ENCODE measurements around the gene FAM13C.
"Not testable (repeated sequence)": the region's sequence is repeated elsewhere in the genome, so short reads cannot be mapped to it uniquely, and the experiment has no call there.

FAM13C gene

DNA sequence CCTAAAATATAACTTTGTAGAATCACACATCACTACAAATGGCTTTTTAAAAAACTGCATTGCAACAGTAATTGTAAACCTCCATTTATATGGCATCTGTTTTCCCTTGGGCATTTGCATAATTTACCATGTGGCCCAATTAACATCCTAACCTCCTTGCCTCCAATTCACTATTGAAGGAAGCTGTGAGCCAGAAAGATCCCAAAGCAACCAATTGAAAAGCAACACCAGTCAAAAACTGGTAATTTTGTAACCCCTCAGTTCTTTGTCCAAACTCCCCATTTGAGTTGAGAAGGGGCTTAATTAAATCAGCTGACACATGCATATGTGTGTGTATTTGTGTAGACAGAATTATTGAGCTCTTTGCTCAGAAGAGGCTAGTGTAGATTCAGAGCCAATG lies 90.3 kb downstream of the FAM13C start:
- no peak for DNase-seq

DNA sequence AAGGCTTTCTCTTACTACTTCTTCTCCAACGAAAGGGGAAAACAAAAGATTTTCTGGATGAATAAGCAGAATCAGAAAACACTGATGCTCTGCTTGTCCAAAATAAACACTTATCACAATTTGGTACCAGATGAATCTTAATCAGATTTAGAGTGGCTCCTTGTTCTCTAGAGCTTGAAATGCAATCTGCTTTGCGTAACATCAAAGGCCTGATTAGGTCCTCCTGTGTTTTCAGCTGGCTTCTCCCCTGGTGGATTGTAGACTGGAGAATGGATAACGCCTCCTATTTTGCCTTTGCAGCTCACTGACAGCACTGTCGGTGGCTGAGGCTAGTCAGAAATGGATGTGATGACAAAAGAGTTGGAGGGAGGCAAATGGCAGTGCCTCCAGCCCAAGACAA lies 91.2 kb downstream of the FAM13C start:
- no peak for DNase-seq

GRCh38 chr10:59270492-59270891 lies 91.9 kb downstream of the FAM13C start:
- no peak for DNase-seq

GRCh38 chr10:59269651-59270050 lies 92.7 kb downstream of the FAM13C start:
- DNase-seq = no peak

DNA sequence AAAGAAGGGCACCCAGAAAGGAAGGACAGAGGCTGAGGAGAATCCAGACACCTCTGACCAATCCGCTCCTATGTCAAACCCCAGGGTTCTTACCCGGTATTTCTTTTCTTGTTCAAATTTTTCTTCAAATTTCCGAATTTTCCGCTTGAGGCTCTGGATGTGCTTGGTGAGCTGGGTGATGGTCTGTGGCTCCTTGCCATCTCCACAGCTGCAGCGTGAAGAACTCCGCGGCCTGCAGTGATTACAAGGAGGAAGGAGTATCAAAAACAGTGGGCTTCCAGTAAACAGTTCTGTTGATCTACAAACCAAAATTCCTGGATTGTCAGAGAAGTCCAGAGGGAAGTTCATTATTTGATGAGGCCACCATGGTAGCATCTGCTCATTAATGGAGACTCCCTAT lies 93.9 kb downstream of the FAM13C start:
- DNase-seq = no peak

DNA sequence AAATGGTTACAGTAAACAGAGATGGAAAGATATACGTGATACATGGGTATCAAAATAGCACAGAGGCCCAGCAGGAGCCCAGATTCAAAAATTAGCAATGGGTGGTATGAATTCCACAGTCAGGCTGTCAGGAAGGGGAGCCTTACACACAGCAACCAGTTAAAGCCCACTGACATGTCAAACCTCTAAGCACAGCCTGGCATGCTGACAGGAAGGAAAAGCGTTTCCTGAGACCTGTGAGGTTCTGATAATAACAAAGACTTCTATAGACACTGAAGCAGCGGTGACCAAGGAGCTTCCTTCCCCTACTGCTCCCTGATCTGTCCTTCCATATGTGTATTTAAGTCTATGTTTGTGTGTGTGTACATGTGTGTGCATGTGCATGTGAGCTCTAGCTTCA lies 96.0 kb downstream of the FAM13C start:
- no peak for DNase-seq

DNA sequence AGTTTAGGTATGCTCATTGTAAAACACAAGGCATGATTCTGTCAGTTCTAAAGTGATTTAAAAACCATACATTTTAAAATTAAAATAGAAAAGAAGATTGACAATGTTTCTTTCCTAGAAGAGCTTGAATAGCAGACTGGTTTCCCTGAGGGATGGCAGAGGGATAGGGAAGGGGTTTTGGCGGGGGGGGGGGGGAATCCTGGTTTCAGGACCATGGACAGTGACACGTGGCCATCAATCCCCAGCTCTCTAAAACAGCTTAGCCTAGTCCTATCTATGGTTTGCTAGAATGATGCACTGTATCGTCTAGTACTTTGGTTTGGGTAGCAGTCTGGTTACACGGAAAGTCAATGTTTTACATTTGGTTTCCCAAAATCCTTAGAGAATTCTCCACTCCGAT lies 97.2 kb downstream of the FAM13C start:
- no peak for DNase-seq

DNA sequence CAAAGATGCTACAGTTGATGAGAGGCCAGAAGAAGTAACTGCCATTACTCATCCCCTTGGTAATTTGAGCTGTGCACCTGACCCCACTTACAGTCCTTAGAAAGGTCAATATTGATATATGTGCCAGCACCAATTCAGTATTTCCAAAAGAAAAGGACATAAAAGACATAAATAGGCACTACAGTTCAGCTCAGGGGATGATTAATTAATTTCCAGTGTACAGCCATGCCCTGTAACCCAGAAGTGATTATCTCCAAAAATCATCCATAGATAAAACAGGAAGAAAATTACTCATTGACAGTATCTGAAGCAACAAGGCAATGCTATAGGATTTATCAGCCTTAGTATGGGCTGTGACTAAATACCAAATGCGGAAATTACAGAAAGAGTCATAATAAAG lies 103.5 kb downstream of the FAM13C start:
- DNase-seq = no peak

GRCh38 chr10:59257224-59257623 lies 105.1 kb downstream of the FAM13C start:
- no peak for DNase-seq

DNA sequence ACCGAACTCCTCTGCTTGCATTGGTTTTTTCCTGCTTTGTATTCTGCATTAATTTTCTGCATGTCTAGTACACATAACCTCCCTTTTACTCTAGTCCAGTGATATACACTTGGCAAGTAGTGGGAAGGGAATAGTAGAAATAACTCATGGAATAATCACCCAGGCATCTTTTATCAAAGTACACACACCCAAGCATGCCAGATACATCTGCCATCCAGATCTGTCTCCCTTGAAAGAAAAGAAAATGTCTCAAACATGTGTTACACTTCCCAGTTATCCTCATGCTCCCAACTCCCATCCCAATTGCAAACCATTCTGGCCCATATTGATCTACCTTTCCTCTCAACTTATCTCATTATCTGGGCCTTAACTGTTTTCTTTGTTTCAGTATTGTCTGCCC lies 106.9 kb downstream of the FAM13C start:
- no peak for DNase-seq

GRCh38 chr10:59252491-59252890 lies 109.9 kb downstream of the FAM13C start:
- DNase-seq = no peak

GRCh38 chr10:59245686-59246085 lies 116.7 kb downstream of the FAM13C start:
- DNase-seq = no peak

GRCh38 chr10:59244871-59245270 lies 117.5 kb downstream of the FAM13C start:
- DNase-seq = no peak

- no peak for DNase-seq
Observed at GRCh38 chr10:59243611-59244195, 118.6 kb downstream of the FAM13C start.

- no peak for DNase-seq
Observed at GRCh38 chr10:59242991-59243390, 119.4 kb downstream of the FAM13C start.

DNA sequence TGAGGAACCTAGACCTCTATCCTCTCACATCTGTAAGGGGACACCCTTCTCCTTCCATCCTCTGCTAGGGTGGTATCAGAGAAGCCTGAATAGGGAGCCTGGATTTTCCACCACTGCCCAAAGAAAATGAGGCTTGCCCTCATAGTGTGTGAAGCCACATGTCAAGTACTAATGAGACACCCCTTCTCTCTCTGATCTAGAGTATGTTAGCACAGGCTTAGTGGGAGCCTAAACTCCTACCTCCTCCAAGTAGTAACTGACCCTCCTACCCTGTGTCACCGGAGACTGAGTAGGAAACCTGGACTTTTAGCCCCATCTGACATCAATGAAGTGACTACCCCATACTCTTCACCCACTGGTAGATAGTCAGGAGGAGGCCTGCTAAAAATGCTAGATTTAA lies 120.3 kb downstream of the FAM13C start:
- no peak for DNase-seq

DNA sequence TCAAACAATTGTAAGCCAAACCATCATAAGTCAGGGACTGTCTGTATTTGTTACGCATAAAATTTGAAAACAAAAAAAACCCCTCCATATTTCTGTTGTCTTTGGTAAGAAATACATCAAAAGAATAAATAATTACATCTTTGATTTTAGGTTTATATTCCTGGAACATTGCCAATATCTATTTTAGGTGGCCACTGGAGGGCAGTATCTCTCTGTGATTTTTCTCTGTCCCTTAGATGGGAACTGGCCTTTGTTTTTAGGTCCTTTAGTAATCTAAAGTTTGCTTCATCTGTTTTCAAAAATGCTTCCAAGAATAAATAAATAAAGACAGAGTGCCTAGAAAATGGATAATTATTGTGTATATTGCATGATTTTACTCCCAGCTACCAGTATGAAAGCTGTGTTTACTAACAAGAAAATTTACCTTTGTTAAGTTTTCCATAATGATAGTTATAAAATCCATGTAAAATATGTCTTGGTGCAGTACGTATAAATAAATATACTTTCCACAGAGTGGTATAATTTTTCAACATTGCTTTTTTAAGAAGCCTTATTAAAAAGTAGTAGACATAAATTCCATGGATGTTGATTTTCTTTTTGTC lies 121.7 kb downstream of the FAM13C start:
- no peak for DNase-seq

DNA sequence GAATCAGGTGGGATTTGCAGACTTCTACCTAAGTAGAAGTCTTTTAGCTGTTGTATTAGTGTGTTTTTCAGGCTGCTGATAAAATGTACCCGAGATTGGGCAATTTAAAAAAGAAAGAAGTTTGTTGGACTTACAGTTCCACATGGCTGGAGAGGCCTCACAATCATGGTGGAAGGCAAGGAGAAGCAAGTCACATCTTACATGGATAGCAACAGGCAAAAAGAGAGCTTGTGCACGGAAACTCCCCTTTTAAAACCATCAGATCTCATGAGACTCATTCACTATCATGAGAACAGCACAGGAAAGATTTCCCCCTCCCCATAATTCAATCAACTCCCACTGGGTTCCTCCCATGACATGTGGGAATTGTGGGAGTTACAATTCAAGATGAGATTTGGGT lies 123.2 kb downstream of the FAM13C start:
- not testable (repeated sequence) for DNase-seq

DNA sequence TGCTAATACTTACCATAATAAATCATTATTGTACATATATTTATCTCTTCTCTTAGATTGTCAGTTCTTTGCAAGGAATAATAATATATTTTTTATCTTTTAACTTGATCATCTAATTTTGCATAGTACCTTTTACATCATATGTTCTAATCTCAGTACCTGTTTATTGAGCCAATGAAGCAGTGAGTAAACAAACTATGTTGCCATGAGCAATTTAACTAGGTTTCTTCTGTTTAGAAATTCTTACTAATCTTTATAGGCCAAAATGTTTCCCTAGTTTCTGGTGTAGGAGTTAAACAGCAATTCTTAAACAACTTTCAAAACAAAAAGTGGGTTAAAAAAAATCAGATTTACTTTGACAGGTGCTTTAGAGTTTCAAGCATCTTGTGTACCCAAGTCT lies 124.6 kb downstream of the FAM13C start:
- no peak for DNase-seq

- DNase-seq = no peak
Observed at GRCh38 chr10:59236064-59236697, 126.2 kb downstream of the FAM13C start.

DNA sequence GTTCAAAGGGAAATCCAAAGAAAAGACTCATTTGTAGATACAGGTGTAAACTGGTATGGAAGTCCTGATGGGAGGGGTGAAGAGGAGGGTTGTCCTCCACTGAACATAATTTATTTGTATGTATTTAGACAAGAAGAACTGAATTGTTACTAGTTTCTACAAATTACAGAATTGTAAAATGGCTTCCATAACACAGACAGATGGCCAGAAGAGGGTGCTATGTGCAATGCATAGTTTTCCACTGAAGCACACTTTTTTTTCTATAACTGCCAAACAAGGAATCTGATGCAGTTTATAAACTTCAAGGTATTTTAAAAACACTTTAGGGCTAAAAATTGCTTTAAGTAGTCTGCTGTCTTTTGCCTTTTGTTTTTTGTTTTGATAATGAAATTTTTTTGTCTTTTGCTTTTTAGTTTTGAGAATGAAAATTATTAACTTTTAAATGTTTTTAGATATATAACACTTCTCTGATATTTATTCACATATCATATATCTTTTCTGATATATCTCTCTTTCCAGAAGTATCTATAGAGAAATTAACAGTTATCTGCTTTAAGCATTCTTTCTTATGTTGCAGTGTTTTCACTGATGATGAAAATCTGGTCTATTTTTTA lies 127.4 kb downstream of the FAM13C start:
- DNase-seq = no peak

- DNase-seq = no peak
Observed at GRCh38 chr10:59234194-59234593, 128.2 kb downstream of the FAM13C start.

- DNase-seq = no peak
Observed at GRCh38 chr10:59229441-59229840, 132.9 kb downstream of the FAM13C start.

- DNase-seq = no peak
Observed at GRCh38 chr10:59227136-59227673, 135.1 kb downstream of the FAM13C start.

Measured in CD4-positive, alpha-beta T cell treated with Interleukin-15 for 1 hour (primary cell).